A204.1 (cell line): ENCODE measurements around the gene SLFN12L.
"Not testable (repeated sequence)": the region's sequence is repeated elsewhere in the genome, so short reads cannot be mapped to it uniquely, and the experiment has no call there.

ENCODE experiments used
- FAIRE-seq: peaks from 2 replicates; lab custom pipeline; 2012; peaks lifted over from hg19 to GRCh38; lab: Jason Lieb, UNC

SLFN12L gene

DNA sequence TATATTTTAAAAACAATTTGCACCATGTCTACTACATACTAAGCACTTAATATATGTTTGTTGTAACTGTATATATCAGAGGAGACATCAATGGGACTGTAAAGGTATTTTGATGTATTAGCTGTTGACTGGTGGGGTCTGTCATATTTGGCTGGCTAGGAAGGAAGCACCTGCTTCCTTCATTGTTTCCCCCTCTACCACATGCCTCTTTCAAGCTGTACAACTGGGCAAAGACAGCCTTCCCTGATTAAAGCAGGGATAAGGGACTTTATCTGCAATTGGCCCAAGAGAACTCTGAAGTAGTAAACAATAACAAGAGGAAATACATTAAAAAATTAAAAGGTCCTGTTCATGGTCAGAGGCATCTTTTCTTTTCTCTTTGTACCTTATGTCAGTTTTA is 5.5 kb upstream of the SLFN12L start:
- no peak for FAIRE-seq

DNA sequence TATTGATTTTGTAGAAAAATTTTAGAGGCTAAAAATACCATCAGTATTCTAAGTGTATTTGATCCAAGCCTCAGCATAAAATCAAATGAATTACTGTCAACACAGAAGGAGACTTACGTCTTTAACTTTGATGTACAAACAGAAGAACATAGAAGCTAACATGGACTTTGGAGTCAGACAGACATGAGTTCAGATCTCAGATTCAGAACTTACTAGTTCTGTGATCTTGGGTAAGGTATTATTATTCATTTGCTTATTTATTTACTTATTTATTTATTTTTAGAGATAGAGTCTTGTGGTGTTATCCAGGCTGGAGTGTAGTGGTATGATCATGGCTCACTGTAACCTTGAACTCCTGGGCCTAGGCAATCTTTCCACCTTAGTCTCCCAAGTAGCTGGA is 4.0 kb upstream of the SLFN12L start:
- FAIRE-seq, result peak; percentile 14

- FAIRE-seq, result no peak
Observed at GRCh38 chr17:35540589-35541404, 3.3 kb upstream of the SLFN12L start.

- no peak for FAIRE-seq
Observed at GRCh38 chr17:35539659-35540026, 2.2 kb upstream of the SLFN12L start.

DNA sequence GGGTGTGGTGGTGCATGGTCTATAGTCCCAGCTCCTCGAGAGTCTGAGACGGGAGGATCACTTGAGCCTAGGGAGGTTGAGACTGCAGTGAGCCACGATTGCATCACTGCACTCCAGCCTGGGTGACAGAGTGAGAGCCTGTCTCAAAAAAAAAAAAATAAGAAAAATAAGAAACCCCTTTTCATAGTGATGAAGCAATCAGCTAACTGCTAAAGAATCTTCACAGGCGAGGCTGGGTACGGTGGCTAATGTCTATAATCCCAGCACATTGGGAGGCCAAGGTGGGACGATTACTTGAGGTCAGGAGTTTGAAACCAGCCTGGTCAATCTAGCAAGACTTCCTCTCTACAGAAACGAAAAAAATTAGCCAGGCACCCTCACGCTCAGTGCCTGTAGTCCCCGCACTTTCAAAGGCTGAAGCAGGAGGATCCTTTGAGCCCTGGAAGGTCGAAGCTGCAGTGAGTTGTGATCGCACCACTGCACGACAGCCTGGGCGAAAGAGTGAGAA is 760 bp downstream of the SLFN12L start:
- FAIRE-seq, result no peak

- not testable (repeated sequence) for FAIRE-seq
Observed at GRCh38 chr17:35535406-35535805, 2.1 kb downstream of the SLFN12L start.

DNA sequence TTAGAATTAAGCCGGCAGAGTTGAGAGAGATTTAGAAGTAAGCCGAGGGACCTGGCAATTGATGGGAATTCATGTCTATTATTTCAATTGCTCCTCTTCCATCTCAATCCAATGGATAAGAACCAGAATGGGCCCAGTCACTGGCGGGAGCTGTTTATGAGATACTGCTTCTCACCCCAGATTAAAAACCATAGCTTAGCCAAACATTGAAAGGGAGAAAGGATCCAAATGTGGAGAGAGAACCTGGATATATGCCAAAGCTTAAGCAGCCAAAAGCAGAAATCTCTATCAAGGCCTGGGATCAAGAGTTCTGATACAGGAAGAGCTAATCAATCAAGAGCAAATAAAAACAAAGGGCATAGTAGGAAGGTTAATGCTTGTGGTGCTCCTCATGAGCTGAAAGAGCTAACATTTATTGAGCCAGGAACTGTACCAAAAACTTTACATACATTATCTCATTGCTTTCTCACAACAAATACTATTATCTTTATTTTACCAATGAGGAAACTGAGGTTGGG is 2.8 kb downstream of the SLFN12L start:
- FAIRE-seq, result no peak

- no peak for FAIRE-seq
Observed at GRCh38 chr17:35531160-35531559, 6.3 kb downstream of the SLFN12L start.

GRCh38 chr17:35529866-35530265 is 7.6 kb downstream of the SLFN12L start:
- FAIRE-seq, result no peak

DNA sequence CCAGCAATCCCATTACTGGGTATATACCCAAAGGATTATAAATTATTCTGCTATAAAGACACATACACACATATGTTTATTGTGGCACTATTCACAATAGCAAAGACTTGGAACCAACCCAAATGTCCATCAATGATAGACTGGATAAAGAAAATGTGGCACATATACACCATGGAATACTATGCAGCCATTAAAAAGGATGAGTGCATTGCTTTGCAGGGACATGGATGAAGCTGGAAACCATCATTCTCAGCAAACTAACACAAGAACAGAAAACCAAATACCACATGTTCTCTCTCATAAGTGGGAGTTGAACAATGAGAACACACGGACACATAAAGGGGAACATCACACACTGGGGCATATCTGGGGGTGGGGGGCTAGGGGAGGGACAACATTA is 8.2 kb downstream of the SLFN12L start:
- FAIRE-seq, result not testable (repeated sequence)

GRCh38 chr17:35523296-35523695 is 14.2 kb downstream of the SLFN12L start:
- FAIRE-seq, result no peak

- not testable (repeated sequence) for FAIRE-seq
Observed at GRCh38 chr17:35521654-35522256, 15.7 kb downstream of the SLFN12L start.

DNA sequence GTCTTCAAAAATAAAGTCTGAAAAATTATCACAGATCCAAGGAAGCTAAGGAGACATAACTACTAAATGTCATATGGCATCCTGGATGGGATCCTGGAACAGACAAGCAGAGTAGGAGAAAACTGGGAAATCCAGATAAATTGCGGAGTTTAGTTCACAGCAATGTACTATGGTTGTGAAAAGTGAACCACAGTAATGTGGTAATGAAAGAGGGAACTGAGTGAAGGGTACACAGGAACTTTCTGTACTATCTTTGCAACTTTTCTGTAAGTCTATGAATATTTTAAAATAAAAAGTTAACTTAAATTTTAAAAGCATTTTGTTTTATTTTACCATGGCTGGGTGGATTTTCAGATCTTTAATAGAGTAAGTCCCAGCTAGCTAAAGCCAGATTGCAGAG is 16.3 kb downstream of the SLFN12L start:
- no peak for FAIRE-seq

DNA sequence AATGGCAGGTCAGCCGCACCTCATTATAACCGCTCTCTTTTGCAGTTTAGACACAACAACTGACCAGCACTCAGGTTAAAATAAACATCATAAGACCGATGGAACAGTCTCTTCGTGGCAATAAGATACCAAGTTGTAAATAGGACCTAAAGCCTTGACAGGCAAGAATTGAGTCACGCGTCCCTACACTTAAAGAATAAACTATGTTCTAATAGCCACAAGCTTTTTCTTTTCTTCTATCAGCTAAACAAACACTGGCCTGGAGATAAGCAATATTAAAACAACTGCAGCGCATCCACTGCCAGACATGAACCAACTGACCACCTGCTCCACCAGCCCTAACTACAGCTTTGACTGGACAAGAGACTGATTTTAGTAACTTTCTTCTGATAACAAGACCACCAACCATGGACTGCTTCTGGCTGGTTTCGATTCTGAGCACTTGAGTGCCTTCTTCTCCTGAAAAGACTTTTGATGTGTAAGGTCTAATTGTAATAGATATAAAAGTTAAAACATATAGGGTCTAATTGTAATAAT is 17.5 kb downstream of the SLFN12L start:
- FAIRE-seq, result no peak

GRCh38 chr17:35519439-35519838 is 18.0 kb downstream of the SLFN12L start:
- FAIRE-seq, result no peak

DNA sequence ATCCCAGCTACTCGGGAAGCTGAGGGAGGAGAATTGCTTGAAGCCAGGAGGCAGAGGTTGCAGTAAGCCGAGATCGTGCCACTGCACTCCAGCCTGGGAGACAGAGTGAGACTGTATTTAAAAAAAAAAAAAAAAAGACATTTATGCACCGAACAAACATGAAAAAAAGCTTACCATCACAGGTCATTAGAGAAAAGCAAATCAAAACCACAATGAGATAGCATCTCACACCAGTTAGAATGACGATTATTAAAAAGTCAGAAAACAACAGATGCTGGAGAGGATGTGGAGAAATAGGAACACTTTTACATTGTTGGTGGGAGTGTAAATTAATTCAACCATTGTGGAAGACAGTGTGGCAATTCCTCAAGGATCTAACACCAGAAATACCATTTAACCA is 19.0 kb downstream of the SLFN12L start:
- FAIRE-seq, result not testable (repeated sequence)

DNA sequence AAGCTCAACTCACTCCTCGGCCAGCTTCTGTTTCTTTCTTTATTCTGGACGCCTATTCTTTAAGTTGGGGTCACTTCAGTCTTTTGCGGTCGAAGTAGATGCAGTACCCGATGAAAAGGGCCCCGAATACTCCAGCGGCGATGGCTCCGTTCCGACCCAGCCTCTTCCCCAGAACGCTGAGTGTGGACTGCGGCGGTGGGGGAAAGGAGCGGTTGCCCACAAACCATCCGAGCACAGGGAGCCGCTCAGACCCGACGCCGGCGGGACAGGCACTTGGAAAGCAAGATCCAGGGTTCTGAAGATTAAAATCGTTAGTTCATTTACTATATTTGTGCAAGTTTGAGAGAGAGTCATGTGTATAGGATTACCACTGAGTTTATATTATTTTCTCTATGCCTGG is 22.5 kb downstream of the SLFN12L start:
- no peak for FAIRE-seq

- no peak for FAIRE-seq
Observed at GRCh38 chr17:35514564-35514963, 22.9 kb downstream of the SLFN12L start.

DNA sequence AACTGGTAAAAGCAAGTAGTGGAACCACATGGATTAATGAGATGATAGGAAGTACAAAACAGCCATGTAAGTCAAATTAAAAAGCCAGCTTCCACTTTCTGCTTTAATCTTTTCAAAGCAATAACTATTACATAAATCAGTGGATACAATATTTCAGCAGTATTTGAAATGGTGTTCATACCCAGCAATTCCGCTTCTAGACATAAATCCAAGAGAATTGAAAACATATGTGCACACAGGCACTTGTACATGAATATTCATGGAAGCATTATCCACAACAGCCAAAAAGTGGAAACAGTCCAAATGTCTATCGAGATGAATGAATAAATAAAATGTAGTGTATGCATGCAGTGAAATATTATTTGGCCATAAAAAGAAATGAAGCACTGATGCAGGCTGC is 27.4 kb downstream of the SLFN12L start:
- FAIRE-seq, result no peak

- FAIRE-seq, result not testable (repeated sequence)
Observed at GRCh38 chr17:35507714-35508113, 29.8 kb downstream of the SLFN12L start.

GRCh38 chr17:35499548-35499947 is 37.9 kb downstream of the SLFN12L start:
- FAIRE-seq, result no peak

DNA sequence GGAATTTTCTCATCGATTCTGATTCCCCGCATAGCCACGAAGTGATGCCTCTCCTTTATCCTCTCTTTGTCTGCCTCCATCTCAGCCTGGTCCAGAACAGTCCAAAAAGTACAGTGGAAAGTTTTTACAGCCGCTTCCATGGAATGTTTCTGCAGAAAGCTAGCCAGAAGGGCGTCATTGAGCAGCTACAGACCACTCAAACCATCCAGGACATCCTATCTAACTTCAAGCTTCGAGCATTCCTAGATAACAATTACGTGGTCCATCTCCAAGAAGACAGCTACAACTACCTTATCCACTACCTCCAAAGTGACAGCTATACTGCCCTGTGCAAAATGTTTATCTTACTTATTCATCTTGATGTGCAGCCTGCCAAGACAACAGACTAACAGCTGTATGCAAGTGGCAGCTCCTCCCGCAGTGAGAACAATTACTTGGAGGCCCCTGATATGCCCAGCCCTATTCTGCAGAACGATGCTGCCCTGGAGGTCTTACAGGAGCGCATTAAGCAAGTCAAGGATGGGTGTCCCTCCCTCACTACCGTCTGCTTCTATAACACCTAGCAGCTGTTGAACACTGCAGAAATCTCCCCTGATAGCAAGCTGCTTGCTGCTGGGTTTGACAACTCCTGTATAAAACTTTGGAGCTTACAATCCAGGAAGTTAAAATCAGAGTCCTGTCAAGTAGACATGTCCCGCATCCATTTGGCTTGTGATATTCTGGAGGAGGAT is 38.9 kb downstream of the SLFN12L start:
- FAIRE-seq, result no peak
